Astrocyte of the spinal cord (primary cell): ENCODE measurements around the gene LRRC63.
A peak's percentile ranks its signal among the peaks of the same experiment; 100 is the strongest.

Source experiments
- DNase-seq: peaks from one replicate; pipeline ENCODE4 v3.0.0; 2011; ENCODE audit warnings: low read depth, low spot score
- H3K4me3 ChIP-seq: 2 replicates; pipeline ENCODE4 v1.5.1; 2011; ENCODE audit warnings: low read depth, mild to moderate bottlenecking, low read length, moderate library complexity
- CTCF ChIP-seq: IDR thresholded peaks from 2 replicates; pipeline ENCODE4 v1.5.1; 2012; ENCODE audit warnings: low read depth, mild to moderate bottlenecking, low read length, inconsistent platforms
- in situ Hi-C: cut with HindIII; loops from 2 replicates; pipeline ENCODE4 v1.10.0; 2017; ENCODE audit warnings: low sequenced_read_pairs

LRRC63 gene

GRCh38 chr13:46320406-46320805 is 108.7 kb downstream of the LRRC63 start:
- H3K4me3 ChIP-seq: no peak overlapping the region
- in situ Hi-C loops: no loop called here
- no peak for DNase-seq
- no peak for TF ChIP-seq CTCF

GRCh38 chr13:46320821-46321220 is 109.1 kb downstream of the LRRC63 start:
- DNase-seq: no peak
- TF ChIP-seq CTCF: no peak
- in situ Hi-C loops: no loop called here
- H3K4me3 ChIP-seq: no peak overlapping the region

- in situ Hi-C loops: no loop called here
- peak; percentile 64 for DNase-seq
- no peak overlapping the region for H3K4me3 ChIP-seq
- TF ChIP-seq CTCF: peak; percentile 87
Observed at GRCh38 chr13:46321494-46322225, 109.9 kb downstream of the LRRC63 start.

GRCh38 chr13:46324976-46325375 is 113.2 kb downstream of the LRRC63 start:
- H3K4me3 ChIP-seq: no peak overlapping the region
- DNase-seq: no peak
- in situ Hi-C loops: no loop called here
- TF ChIP-seq CTCF: no peak
